ENCODE measurements around the gene CCDC71L.

Gene CCDC71L

DNA sequence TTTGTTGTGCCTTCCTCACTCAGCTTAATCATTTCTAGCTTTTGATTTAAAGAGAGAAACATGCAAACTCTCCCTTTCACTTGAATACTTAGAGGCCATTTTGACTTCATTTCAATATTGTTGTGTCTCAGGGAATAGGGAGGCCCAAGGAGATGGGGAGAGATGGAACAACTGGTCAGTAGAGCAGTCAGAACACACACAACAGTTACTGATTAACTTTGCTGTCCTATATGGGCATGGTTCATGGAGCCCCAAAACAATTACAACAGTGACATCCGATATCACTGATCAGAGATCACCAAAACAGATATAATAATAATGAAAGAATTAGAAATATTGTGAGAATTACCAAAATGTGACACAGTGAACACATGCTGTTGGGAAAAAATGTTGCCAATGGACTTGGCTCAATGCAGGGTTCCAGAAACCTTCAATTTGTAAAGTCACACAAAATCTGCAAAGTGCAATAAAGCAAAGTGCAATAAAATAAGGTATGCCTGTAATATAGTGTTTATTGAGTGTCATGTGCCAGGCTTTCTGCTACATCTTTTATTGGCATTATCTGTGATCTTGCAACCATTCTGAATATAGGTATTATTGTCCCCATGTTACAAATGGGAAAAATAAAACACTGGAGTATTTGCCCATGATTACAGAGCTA lies 38.2 kb downstream of the CCDC71L start:
- ATAC-seq = no peak
- TF ChIP-seq, protein P1, sequence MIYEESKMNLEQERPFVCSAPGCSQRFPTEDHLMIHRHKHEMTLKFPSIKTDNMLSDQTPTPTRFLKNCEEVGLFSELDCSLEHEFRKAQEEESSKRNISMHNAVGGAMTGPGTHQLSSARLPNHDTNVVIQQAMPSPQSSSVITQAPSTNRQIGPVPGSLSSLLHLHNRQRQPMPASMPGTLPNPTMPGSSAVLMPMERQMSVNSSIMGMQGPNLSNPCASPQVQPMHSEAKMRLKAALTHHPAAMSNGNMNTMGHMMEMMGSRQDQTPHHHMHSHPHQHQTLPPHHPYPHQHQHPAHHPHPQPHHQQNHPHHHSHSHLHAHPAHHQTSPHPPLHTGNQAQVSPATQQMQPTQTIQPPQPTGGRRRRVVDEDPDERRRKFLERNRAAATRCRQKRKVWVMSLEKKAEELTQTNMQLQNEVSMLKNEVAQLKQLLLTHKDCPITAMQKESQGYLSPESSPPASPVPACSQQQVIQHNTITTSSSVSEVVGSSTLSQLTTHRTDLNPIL (CRISPR knock-in tag; IDR thresholded peaks at IDR 0.05; ENCODE audit: low read depth) = no peak
- no peak for TF ChIP-seq ZC3H10 (CRISPR knock-in tag; IDR thresholded peaks at IDR 0.05)
- TF ChIP-seq GLIS3 (CRISPR knock-in tag; IDR thresholded peaks at IDR 0.05) = no peak
- TF ChIP-seq TOX (CRISPR knock-in tag; IDR thresholded peaks at IDR 0.05; ENCODE audit: borderline replicate concordance) = no peak
- TF ChIP-seq, protein P2, sequence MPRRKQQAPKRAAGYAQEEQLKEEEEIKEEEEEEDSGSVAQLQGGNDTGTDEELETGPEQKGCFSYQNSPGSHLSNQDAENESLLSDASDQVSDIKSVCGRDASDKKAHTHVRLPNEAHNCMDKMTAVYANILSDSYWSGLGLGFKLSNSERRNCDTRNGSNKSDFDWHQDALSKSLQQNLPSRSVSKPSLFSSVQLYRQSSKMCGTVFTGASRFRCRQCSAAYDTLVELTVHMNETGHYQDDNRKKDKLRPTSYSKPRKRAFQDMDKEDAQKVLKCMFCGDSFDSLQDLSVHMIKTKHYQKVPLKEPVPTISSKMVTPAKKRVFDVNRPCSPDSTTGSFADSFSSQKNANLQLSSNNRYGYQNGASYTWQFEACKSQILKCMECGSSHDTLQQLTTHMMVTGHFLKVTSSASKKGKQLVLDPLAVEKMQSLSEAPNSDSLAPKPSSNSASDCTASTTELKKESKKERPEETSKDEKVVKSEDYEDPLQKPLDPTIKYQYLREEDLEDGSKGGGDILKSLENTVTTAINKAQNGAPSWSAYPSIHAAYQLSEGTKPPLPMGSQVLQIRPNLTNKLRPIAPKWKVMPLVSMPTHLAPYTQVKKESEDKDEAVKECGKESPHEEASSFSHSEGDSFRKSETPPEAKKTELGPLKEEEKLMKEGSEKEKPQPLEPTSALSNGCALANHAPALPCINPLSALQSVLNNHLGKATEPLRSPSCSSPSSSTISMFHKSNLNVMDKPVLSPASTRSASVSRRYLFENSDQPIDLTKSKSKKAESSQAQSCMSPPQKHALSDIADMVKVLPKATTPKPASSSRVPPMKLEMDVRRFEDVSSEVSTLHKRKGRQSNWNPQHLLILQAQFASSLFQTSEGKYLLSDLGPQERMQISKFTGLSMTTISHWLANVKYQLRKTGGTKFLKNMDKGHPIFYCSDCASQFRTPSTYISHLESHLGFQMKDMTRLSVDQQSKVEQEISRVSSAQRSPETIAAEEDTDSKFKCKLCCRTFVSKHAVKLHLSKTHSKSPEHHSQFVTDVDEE (CRISPR knock-in tag; IDR thresholded peaks at IDR 0.05) = no peak
- TF ChIP-seq, protein P3, sequence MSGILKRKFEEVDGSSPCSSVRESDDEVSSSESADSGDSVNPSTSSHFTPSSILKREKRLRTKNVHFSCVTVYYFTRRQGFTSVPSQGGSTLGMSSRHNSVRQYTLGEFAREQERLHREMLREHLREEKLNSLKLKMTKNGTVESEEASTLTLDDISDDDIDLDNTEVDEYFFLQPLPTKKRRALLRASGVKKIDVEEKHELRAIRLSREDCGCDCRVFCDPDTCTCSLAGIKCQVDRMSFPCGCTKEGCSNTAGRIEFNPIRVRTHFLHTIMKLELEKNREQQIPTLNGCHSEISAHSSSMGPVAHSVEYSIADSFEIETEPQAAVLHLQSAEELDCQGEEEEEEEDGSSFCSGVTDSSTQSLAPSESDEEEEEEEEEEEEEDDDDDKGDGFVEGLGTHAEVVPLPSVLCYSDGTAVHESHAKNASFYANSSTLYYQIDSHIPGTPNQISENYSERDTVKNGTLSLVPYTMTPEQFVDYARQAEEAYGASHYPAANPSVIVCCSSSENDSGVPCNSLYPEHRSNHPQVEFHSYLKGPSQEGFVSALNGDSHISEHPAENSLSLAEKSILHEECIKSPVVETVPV (CRISPR knock-in tag; IDR thresholded peaks at IDR 0.05) = no peak
- no peak for TF ChIP-seq ZNF565 (CRISPR knock-in tag; conservative IDR thresholded peaks at IDR 0.05; ENCODE audit: low read depth)
- no peak for TF ChIP-seq TCF4 (CRISPR knock-in tag; IDR thresholded peaks at IDR 0.05; ENCODE audit: borderline replicate concordance)
- TF ChIP-seq BACH2 (CRISPR knock-in tag; IDR thresholded peaks at IDR 0.05; ENCODE audit: borderline replicate concordance) = no peak
- no peak for TF ChIP-seq CSDC2 (CRISPR knock-in tag; IDR thresholded peaks at IDR 0.05)

DNA sequence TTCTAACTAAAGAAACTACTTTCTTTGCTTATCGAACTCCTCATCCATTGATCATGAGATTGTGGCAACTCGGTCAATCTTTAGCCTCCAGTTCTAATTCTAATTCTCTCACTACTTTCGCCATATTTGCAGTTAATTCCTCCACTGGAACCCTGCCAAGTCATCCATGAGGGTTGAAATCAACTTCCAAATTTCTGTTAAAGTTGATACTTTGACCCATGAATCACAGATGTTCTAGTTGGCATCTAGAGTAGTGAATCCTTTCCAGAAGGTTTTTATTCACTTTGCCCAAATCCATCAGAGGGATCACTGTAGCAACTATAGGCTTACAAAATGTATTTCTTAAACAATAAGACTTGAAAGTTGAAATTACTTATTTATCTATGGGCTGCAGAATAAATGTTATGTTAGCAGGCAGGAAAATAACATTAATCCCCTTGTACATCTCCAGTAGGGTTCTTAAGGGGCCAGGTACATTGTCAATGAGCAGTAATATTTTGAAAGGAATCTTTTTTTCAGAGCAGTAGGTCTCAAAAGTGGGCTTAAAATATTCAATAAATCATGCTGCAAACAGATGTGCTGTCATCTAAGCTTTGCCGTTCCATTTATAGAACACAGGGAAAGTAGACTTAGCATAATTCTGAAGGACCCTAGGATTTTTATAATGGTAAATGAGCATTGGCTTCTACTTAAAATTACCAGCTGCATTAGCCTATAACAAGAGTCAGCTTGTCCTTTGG lies 39.4 kb downstream of the CCDC71L start:
- ATAC-seq = no peak
- no peak for TF ChIP-seq GLIS3 (CRISPR knock-in tag; IDR thresholded peaks at IDR 0.05)
- TF ChIP-seq CSDC2 (CRISPR knock-in tag; IDR thresholded peaks at IDR 0.05) = no peak
- no peak for TF ChIP-seq PPARA (CRISPR knock-in tag; IDR thresholded peaks at IDR 0.05; ENCODE audit: borderline replicate concordance)
- no peak for TF ChIP-seq ISL1 (CRISPR knock-in tag; IDR thresholded peaks at IDR 0.05)
- TF ChIP-seq, protein P2 (CRISPR knock-in tag; IDR thresholded peaks at IDR 0.05) = no peak
- TF ChIP-seq ARNTL (CRISPR knock-in tag; IDR thresholded peaks at IDR 0.05; ENCODE audit: borderline replicate concordance, low read depth) = no peak
- no peak for TF ChIP-seq ZNF70 (CRISPR knock-in tag; IDR thresholded peaks at IDR 0.05)
- TF ChIP-seq TCF4 (CRISPR knock-in tag; IDR thresholded peaks at IDR 0.05; ENCODE audit: borderline replicate concordance) = no peak
- TF ChIP-seq TOX (CRISPR knock-in tag; IDR thresholded peaks at IDR 0.05; ENCODE audit: borderline replicate concordance) = no peak
- TF ChIP-seq RARB (CRISPR knock-in tag; IDR thresholded peaks at IDR 0.05) = no peak

DNA sequence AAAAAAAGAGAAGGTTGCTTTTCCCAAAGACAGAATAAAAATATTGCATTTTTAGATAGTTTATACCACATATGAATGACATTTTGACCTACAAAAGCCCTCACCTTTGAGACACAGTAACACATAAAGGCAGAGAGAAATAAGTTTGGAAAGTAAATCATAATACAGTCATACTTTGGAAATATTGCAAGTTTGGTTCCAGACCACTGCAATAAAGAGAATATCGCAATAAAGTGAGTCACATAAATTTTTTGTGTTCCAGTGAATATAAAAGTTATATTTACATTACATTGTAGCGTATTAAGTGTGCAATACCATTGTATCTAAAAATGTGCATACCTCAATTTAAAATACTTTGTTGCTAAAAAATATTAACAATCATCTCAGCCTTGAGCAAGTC lies 40.3 kb downstream of the CCDC71L start:
- no peak for ATAC-seq
- TF ChIP-seq ZFP3 (CRISPR knock-in tag; IDR thresholded peaks at IDR 0.05) (no peak), GLIS3 (CRISPR knock-in tag; IDR thresholded peaks at IDR 0.05) (no peak), OSR1 (CRISPR knock-in tag; IDR thresholded peaks at IDR 0.05) (no peak), ESRRG (CRISPR knock-in tag; IDR thresholded peaks at IDR 0.05) (no peak), ZNF565 (CRISPR knock-in tag; conservative IDR thresholded peaks at IDR 0.05; ENCODE audit: low read depth) (no peak), CSDC2 (CRISPR knock-in tag; IDR thresholded peaks at IDR 0.05) (no peak), ZFP30 (CRISPR knock-in tag; IDR thresholded peaks at IDR 0.05) (no peak), RARB (CRISPR knock-in tag; IDR thresholded peaks at IDR 0.05) (no peak), ZC3H10 (CRISPR knock-in tag; IDR thresholded peaks at IDR 0.05) (no peak), ZNF8 (CRISPR knock-in tag; IDR thresholded peaks at IDR 0.05) (no peak)
- TF ChIP-seq, protein P2 (CRISPR knock-in tag; IDR thresholded peaks at IDR 0.05) = no peak
- TF ChIP-seq, protein P1 (CRISPR knock-in tag; IDR thresholded peaks at IDR 0.05; ENCODE audit: low read depth) = no peak
- TF ChIP-seq, protein P4, sequence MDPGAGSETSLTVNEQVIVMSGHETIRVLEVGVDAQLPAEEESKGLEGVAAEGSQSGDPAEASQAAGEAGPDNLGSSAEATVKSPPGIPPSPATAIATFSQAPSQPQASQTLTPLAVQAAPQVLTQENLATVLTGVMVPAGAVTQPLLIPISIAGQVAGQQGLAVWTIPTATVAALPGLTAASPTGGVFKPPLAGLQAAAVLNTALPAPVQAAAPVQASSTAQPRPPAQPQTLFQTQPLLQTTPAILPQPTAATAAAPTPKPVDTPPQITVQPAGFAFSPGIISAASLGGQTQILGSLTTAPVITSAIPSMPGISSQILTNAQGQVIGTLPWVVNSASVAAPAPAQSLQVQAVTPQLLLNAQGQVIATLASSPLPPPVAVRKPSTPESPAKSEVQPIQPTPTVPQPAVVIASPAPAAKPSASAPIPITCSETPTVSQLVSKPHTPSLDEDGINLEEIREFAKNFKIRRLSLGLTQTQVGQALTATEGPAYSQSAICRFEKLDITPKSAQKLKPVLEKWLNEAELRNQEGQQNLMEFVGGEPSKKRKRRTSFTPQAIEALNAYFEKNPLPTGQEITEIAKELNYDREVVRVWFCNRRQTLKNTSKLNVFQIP (CRISPR knock-in tag; IDR thresholded peaks at IDR 0.05; ENCODE audit: borderline replicate concordance, low read depth) = no peak
